ENCODE results near the gene LIMK2.
"Not testable (repeated sequence)": the region's sequence is repeated elsewhere in the genome, so short reads cannot be mapped to it uniquely, and the experiment has no call there.

Gene LIMK2

GRCh38 chr22:31241936-31242335, 29.8 kb downstream of the LIMK2 start:
- H3K4me3 ChIP-seq (ENCODE audit: low read length), result no peak overlapping the region
- peak; percentile 38 for TF ChIP-seq CTCF (conservative IDR thresholded peaks at IDR 0.05; ENCODE audit: low read length)
- peak; percentile 23 for DNase-seq (ENCODE audit: low read depth)

GRCh38 chr22:31243339-31244045, 31.4 kb downstream of the LIMK2 start:
- TF ChIP-seq CTCF (conservative IDR thresholded peaks at IDR 0.05; ENCODE audit: low read length), result no peak
- peak; percentile 49 for DNase-seq (ENCODE audit: low read depth)
- H3K4me3 ChIP-seq (ENCODE audit: low read length), result peak overlapping the region; percentile 4; the same call in 1 of the 2 replicates

- no peak for TF ChIP-seq CTCF (conservative IDR thresholded peaks at IDR 0.05; ENCODE audit: low read length)
- H3K4me3 ChIP-seq (ENCODE audit: low read length), result peak overlapping the region; percentile 4; the same call in 1 of the 2 replicates
- DNase-seq (ENCODE audit: low read depth), result peak; percentile 83
These were observed 32.2 kb downstream of the LIMK2 start for GRCh38 chr22:31244046-31244942.

GRCh38 chr22:31244943-31245451, 32.9 kb downstream of the LIMK2 start:
- DNase-seq (ENCODE audit: low read depth), result no peak
- H3K4me3 ChIP-seq (ENCODE audit: low read length), result no peak overlapping the region
- TF ChIP-seq CTCF (conservative IDR thresholded peaks at IDR 0.05; ENCODE audit: low read length), result no peak

- not testable (repeated sequence) for DNase-seq (ENCODE audit: low read depth)
These were observed 33.9 kb downstream of the LIMK2 start for GRCh38 chr22:31245998-31246397.

GRCh38 chr22:31246687-31247086, 34.6 kb downstream of the LIMK2 start:
- no peak for DNase-seq (ENCODE audit: low read depth)
- no peak overlapping the region for H3K4me3 ChIP-seq (ENCODE audit: low read length)
- TF ChIP-seq CTCF (conservative IDR thresholded peaks at IDR 0.05; ENCODE audit: low read length), result no peak

More at GRCh38 chr22:31245998-31246397, 33.9 kb downstream of the LIMK2 start:
- not testable (repeated sequence) for H3K4me3 ChIP-seq (ENCODE audit: low read length)

GRCh38 chr22:31247726-31248125, 35.6 kb downstream of the LIMK2 start:
- no peak for TF ChIP-seq CTCF (conservative IDR thresholded peaks at IDR 0.05; ENCODE audit: low read length)
- H3K4me3 ChIP-seq (ENCODE audit: low read length), result peak overlapping the region; percentile 71
- DNase-seq (ENCODE audit: low read depth), result no peak
